Measurements from ENCODE around the gene FXYD2. TPM values are rescaled to one million over a fixed set of nuclear protein-coding genes. Genes with fewer than 3 reads are reported as not detected.
A peak's percentile ranks its signal among the peaks of the same experiment; 100 is the strongest.

The FXYD2 gene
- total and polyA plus RNA-seq, 2 of the 13 experiments (the other 11 are each of a cell fraction or from before 2014, with no cell fraction given) = 45.9 to 106 TPM

DNA sequence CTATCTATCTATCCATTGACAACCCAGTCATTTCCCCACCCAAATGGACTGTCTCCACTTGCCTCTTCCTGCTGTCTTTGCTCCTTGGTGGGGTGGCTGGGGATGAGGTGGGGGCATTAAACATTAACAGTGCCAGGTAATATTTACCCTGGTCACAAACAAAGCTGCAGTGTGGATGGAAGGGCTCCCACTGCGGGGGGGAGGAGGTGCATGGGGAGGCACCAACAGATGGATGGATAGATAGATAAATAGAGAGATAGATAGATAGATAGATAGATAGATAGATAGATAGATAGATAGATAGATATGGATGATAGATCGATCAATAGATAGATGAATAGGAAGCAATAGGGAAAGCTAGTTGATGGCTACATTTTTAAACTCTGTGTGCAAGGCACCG is 2.3 kb upstream of the FXYD2 start:
- H3K79me2 ChIP-seq (ENCODE audit: insufficient read depth, low read length) = peaks cover 13% of the 10 kb centered on the region
- TF ChIP-seq XRCC5 (optimal IDR thresholded peaks at IDR 0.05; ENCODE audit: low read length) (no peak), CCDC6 (CRISPR knock-in tag; IDR thresholded peaks at IDR 0.05) (no peak), ZNF891 (CRISPR knock-in tag; IDR thresholded peaks at IDR 0.05) (no peak), REPIN1 (CRISPR knock-in tag; IDR thresholded peaks at IDR 0.05; ENCODE audit: borderline replicate concordance, low read depth) (no peak), EP300 (IDR thresholded peaks at IDR 0.05; ENCODE audit: low read depth in 2 of 2, low read length in 2 of 2) (no peak), EP300 (CRISPR knock-in tag; IDR thresholded peaks at IDR 0.05; ENCODE audit: borderline replicate concordance) (no peak), ZNF317 (CRISPR knock-in tag; IDR thresholded peaks at IDR 0.05) (no peak)
- TF ChIP-seq, protein P1, sequence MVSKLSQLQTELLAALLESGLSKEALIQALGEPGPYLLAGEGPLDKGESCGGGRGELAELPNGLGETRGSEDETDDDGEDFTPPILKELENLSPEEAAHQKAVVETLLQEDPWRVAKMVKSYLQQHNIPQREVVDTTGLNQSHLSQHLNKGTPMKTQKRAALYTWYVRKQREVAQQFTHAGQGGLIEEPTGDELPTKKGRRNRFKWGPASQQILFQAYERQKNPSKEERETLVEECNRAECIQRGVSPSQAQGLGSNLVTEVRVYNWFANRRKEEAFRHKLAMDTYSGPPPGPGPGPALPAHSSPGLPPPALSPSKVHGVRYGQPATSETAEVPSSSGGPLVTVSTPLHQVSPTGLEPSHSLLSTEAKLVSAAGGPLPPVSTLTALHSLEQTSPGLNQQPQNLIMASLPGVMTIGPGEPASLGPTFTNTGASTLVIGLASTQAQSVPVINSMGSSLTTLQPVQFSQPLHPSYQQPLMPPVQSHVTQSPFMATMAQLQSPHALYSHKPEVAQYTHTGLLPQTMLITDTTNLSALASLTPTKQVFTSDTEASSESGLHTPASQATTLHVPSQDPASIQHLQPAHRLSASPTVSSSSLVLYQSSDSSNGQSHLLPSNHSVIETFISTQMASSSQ (IDR thresholded peaks at IDR 0.05; ENCODE audit: low read depth) = peak; percentile 75
- TF ChIP-seq, protein P1 (CRISPR knock-in tag; IDR thresholded peaks at IDR 0.05; ENCODE audit: borderline replicate concordance) = no peak
- TF ChIP-seq, protein P2, sequence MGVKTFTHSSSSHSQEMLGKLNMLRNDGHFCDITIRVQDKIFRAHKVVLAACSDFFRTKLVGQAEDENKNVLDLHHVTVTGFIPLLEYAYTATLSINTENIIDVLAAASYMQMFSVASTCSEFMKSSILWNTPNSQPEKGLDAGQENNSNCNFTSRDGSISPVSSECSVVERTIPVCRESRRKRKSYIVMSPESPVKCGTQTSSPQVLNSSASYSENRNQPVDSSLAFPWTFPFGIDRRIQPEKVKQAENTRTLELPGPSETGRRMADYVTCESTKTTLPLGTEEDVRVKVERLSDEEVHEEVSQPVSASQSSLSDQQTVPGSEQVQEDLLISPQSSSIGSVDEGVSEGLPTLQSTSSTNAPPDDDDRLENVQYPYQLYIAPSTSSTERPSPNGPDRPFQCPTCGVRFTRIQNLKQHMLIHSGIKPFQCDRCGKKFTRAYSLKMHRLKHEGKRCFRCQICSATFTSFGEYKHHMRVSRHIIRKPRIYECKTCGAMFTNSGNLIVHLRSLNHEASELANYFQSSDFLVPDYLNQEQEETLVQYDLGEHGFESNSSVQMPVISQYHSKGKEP (CRISPR knock-in tag; IDR thresholded peaks at IDR 0.05) = no peak
- TF ChIP-seq, protein P3, sequence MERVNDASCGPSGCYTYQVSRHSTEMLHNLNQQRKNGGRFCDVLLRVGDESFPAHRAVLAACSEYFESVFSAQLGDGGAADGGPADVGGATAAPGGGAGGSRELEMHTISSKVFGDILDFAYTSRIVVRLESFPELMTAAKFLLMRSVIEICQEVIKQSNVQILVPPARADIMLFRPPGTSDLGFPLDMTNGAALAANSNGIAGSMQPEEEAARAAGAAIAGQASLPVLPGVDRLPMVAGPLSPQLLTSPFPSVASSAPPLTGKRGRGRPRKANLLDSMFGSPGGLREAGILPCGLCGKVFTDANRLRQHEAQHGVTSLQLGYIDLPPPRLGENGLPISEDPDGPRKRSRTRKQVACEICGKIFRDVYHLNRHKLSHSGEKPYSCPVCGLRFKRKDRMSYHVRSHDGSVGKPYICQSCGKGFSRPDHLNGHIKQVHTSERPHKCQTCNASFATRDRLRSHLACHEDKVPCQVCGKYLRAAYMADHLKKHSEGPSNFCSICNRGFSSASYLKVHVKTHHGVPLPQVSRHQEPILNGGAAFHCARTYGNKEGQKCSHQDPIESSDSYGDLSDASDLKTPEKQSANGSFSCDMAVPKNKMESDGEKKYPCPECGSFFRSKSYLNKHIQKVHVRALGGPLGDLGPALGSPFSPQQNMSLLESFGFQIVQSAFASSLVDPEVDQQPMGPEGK (CRISPR knock-in tag; IDR thresholded peaks at IDR 0.05) = peak; percentile 90
- TF ChIP-seq, protein P4, sequence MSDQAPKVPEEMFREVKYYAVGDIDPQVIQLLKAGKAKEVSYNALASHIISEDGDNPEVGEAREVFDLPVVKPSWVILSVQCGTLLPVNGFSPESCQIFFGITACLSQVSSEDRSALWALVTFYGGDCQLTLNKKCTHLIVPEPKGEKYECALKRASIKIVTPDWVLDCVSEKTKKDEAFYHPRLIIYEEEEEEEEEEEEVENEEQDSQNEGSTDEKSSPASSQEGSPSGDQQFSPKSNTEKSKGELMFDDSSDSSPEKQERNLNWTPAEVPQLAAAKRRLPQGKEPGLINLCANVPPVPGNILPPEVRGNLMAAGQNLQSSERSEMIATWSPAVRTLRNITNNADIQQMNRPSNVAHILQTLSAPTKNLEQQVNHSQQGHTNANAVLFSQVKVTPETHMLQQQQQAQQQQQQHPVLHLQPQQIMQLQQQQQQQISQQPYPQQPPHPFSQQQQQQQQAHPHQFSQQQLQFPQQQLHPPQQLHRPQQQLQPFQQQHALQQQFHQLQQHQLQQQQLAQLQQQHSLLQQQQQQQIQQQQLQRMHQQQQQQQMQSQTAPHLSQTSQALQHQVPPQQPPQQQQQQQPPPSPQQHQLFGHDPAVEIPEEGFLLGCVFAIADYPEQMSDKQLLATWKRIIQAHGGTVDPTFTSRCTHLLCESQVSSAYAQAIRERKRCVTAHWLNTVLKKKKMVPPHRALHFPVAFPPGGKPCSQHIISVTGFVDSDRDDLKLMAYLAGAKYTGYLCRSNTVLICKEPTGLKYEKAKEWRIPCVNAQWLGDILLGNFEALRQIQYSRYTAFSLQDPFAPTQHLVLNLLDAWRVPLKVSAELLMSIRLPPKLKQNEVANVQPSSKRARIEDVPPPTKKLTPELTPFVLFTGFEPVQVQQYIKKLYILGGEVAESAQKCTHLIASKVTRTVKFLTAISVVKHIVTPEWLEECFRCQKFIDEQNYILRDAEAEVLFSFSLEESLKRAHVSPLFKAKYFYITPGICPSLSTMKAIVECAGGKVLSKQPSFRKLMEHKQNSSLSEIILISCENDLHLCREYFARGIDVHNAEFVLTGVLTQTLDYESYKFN (CRISPR knock-in tag; conservative IDR thresholded peaks at IDR 0.05) = 0 out of 2 replicates have a peak, but pooled peaks have one; percentile 15
- no peaks in the 10 kb centered on the region for H3K9me3 ChIP-seq (ENCODE audit: low read length)
- BruUV-seq (replicated peaks) = no TSS peak
- H3K27me3 ChIP-seq (ENCODE audit: control insufficient read depth in 1 of 2, insufficient read depth in 2 of 2, low read length in 2 of 2) = peaks cover 4 to 21% of the 10 kb centered on the region in 2 experiments; a peak in 3 of 5 replicates
- WGBS (ENCODE audit: low lambda C conversion rate) = 19% methylated on average over 3 of the region's 3 CpGs
- ChIA-PET POLR2A (interaction anchor here (0.7 to 2.2 kb wide), 2 partner anchors 10 to 11 kb away, joined by 3 to 5 read pairs; no protein-coding TSS in a partner anchor), CTCF (ENCODE audit: low intra/inter-chr PET ratio, low total read pairs) (no interaction called here)
- no peak overlapping the region for H3K9ac ChIP-seq (ENCODE audit: insufficient read depth, low read depth, low read length)
- H4K20me1 ChIP-seq (ENCODE audit: insufficient read depth, low read length) = no peaks in the 10 kb centered on the region
- intact Hi-C loops (cut with micrococcal nuclease; ENCODE audit: unreplicated experiment) = no loop called here
- H3K27ac ChIP-seq (ENCODE audit: extremely low read length, insufficient read depth, low read length) = no peak overlapping the region
- no peak overlapping the region for H3K4me2 ChIP-seq (ENCODE audit: low read depth, low read length)
- peaks cover 93% of the 10 kb centered on the region for H3K4me1 ChIP-seq (ENCODE audit: insufficient read depth, low read length)
- no peak overlapping the region for H3K4me3 ChIP-seq (replicated peaks in 1 of 3; ENCODE audit: insufficient read depth in 1 of 3, low read depth in 2 of 3, low read length in 3 of 3)
- H2AFZ ChIP-seq (ENCODE audit: low read length) = no peak overlapping the region
- DNase-seq (ENCODE audit: low spot score) (no peak), FAIRE-seq (no peak), ATAC-seq (no peak)
- in situ Hi-C loops (cut with HindIII; ENCODE audit: extremely low pct_ligation_motif_present, low pct_unique_long_range_greater_than_20kb) = no loop called here
- H3K36me3 ChIP-seq (replicated peaks in 1 of 2; ENCODE audit: control insufficient read depth in 1 of 2, insufficient read depth in 2 of 2, low read length in 2 of 2) = no peaks in the 10 kb centered on the region

All from HepG2 (cell line).